ENCODE measurements around the gene SDK1. TPM values are rescaled to one million over a fixed set of nuclear protein-coding genes. Genes with fewer than 3 reads are reported as not detected.

The SDK1 gene
- total and polyA plus RNA-seq, 4 donors: 0.12 to 0.47 (median 0.36) TPM

DNA sequence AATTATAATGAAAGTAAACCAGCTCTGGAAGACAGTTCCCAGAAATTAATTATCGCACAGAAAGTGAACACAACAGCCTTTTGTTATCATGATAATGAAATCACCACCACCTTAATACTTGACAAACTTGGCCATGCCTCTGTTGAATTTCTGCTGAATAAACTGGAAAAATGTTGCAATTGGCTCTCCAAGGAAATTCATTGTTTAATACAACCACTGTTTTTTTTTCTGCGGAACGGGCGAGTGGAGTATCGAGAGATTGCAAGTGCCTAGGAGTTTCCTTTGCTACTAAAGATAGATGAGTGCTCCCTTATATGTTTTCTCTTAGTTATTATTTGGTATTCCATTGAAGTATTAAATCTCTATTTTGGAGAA, 657.0 kb downstream of the SDK1 start:
- 91% methylated on average over 5 of the region's 5 CpGs for WGBS
- Histone ChIP-seq H3K4me3 (ENCODE audit: low read depth in 1 of 3, low read length in 3 of 3) (no peak overlapping the region), H3K27me3 (ENCODE audit: control insufficient read depth in 4 of 4, insufficient read depth in 4 of 4, low read length in 3 of 4) (no peaks in the 10 kb centered on the region), H3K27ac (ENCODE audit: low read depth in 1 of 2, low read length in 2 of 2) (no peak overlapping the region), H3K4me1 (ENCODE audit: control insufficient read depth in 4 of 4, insufficient read depth in 4 of 4, low read length in 3 of 4) (no peaks in the 10 kb centered on the region), H3K9ac (ENCODE audit: low read depth in 1 of 2, low read length in 2 of 2) (no peak overlapping the region), H3K9me3 (ENCODE audit: control insufficient read depth in 4 of 4, low read length in 3 of 4) (peaks cover 0 to 3% (median 0%) of the 10 kb centered on the region in 4 donors), H3K36me3 (ENCODE audit: control insufficient read depth in 4 of 4, insufficient read depth in 3 of 4, low read depth in 1 of 4, low read length in 3 of 4) (no peaks in the 10 kb centered on the region)
- TF ChIP-seq YY1 (IDR thresholded peaks at IDR 0.05): no peak
- TF ChIP-seq, protein P1, sequence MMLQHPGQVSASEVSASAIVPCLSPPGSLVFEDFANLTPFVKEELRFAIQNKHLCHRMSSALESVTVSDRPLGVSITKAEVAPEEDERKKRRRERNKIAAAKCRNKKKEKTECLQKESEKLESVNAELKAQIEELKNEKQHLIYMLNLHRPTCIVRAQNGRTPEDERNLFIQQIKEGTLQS (IDR thresholded peaks at IDR 0.05): no peak
- no peak for TF ChIP-seq FOXA2 (IDR thresholded peaks at IDR 0.05)
- no peak for DNase-seq (ENCODE audit: low spot score)

DNA sequence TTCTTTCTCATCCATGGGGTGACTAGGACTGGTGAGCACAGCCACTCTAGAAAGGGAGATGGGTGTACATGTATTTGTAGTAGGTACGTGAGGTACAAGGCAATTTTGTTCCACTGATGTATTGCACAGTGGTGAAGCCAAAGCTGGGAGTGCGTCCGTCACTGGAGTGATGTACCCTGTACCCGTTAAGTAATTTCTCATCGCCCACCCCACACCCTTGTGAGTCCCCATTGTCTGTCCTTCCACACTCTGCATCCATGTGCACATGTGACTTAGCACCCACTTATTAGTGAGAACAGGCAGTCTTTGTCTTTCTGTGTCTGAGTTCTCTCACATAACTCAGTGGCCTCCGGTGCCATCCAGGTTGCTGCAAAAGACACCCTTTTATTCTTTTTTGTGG, 658.3 kb downstream of the SDK1 start:
- H3K27ac ChIP-seq (ENCODE audit: low read depth in 1 of 2, low read length in 2 of 2): no peak overlapping the region
- 95% methylated on average over 6 of the region's 6 CpGs for WGBS
- H3K9me3 ChIP-seq (ENCODE audit: control insufficient read depth in 4 of 4, low read length in 3 of 4): peaks cover 0 to 3% (median 0%) of the 10 kb centered on the region in 4 donors
- no peak overlapping the region for H3K4me3 ChIP-seq (ENCODE audit: low read depth in 1 of 3, low read length in 3 of 3)
- no peaks in the 10 kb centered on the region for H3K36me3 ChIP-seq (ENCODE audit: control insufficient read depth in 4 of 4, insufficient read depth in 3 of 4, low read depth in 1 of 4, low read length in 3 of 4)
- H3K27me3 ChIP-seq (ENCODE audit: control insufficient read depth in 4 of 4, insufficient read depth in 4 of 4, low read length in 3 of 4): no peaks in the 10 kb centered on the region
- DNase-seq (ENCODE audit: low spot score): no peak
- no peak for TF ChIP-seq SP1 (IDR thresholded peaks at IDR 0.05)
- TF ChIP-seq EGR1 (IDR thresholded peaks at IDR 0.05; ENCODE audit: low read depth in 2 of 2): no peak
- TF ChIP-seq, protein P1 (IDR thresholded peaks at IDR 0.05): no peak
- no peak for TF ChIP-seq FOXA1 (IDR thresholded peaks at IDR 0.05)
- no peak for TF ChIP-seq RXRA (IDR thresholded peaks at IDR 0.05)
- TF ChIP-seq NR2F2 (IDR thresholded peaks at IDR 0.05): no peak
- no peak for TF ChIP-seq HNF4A (conservative IDR thresholded peaks at IDR 0.05)
- TF ChIP-seq, protein P2, sequence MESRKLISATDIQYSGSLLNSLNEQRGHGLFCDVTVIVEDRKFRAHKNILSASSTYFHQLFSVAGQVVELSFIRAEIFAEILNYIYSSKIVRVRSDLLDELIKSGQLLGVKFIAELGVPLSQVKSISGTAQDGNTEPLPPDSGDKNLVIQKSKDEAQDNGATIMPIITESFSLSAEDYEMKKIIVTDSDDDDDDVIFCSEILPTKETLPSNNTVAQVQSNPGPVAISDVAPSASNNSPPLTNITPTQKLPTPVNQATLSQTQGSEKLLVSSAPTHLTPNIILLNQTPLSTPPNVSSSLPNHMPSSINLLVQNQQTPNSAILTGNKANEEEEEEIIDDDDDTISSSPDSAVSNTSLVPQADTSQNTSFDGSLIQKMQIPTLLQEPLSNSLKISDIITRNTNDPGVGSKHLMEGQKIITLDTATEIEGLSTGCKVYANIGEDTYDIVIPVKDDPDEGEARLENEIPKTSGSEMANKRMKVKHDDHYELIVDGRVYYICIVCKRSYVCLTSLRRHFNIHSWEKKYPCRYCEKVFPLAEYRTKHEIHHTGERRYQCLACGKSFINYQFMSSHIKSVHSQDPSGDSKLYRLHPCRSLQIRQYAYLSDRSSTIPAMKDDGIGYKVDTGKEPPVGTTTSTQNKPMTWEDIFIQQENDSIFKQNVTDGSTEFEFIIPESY (IDR thresholded peaks at IDR 0.05): no peak
- TF ChIP-seq, protein P3, sequence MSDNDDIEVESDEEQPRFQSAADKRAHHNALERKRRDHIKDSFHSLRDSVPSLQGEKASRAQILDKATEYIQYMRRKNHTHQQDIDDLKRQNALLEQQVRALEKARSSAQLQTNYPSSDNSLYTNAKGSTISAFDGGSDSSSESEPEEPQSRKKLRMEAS (IDR thresholded peaks at IDR 0.05): no peak
- no peak for TF ChIP-seq TAF1 (conservative IDR thresholded peaks at IDR 0.05)
- no peak for TF ChIP-seq RAD21 (IDR thresholded peaks at IDR 0.05)
- no peak for TF ChIP-seq HNF4G (IDR thresholded peaks at IDR 0.05)
- TF ChIP-seq JUND (IDR thresholded peaks at IDR 0.05): no peak
- TF ChIP-seq YY1 (IDR thresholded peaks at IDR 0.05): no peak
- TF ChIP-seq, protein P4, sequence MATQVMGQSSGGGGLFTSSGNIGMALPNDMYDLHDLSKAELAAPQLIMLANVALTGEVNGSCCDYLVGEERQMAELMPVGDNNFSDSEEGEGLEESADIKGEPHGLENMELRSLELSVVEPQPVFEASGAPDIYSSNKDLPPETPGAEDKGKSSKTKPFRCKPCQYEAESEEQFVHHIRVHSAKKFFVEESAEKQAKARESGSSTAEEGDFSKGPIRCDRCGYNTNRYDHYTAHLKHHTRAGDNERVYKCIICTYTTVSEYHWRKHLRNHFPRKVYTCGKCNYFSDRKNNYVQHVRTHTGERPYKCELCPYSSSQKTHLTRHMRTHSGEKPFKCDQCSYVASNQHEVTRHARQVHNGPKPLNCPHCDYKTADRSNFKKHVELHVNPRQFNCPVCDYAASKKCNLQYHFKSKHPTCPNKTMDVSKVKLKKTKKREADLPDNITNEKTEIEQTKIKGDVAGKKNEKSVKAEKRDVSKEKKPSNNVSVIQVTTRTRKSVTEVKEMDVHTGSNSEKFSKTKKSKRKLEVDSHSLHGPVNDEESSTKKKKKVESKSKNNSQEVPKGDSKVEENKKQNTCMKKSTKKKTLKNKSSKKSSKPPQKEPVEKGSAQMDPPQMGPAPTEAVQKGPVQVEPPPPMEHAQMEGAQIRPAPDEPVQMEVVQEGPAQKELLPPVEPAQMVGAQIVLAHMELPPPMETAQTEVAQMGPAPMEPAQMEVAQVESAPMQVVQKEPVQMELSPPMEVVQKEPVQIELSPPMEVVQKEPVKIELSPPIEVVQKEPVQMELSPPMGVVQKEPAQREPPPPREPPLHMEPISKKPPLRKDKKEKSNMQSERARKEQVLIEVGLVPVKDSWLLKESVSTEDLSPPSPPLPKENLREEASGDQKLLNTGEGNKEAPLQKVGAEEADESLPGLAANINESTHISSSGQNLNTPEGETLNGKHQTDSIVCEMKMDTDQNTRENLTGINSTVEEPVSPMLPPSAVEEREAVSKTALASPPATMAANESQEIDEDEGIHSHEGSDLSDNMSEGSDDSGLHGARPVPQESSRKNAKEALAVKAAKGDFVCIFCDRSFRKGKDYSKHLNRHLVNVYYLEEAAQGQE (IDR thresholded peaks at IDR 0.05): no peak
- TF ChIP-seq FOXA2 (IDR thresholded peaks at IDR 0.05): no peak
- TF ChIP-seq, protein P5, sequence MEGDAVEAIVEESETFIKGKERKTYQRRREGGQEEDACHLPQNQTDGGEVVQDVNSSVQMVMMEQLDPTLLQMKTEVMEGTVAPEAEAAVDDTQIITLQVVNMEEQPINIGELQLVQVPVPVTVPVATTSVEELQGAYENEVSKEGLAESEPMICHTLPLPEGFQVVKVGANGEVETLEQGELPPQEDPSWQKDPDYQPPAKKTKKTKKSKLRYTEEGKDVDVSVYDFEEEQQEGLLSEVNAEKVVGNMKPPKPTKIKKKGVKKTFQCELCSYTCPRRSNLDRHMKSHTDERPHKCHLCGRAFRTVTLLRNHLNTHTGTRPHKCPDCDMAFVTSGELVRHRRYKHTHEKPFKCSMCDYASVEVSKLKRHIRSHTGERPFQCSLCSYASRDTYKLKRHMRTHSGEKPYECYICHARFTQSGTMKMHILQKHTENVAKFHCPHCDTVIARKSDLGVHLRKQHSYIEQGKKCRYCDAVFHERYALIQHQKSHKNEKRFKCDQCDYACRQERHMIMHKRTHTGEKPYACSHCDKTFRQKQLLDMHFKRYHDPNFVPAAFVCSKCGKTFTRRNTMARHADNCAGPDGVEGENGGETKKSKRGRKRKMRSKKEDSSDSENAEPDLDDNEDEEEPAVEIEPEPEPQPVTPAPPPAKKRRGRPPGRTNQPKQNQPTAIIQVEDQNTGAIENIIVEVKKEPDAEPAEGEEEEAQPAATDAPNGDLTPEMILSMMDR (IDR thresholded peaks at IDR 0.05; ENCODE audit: low read depth, low read length, missing input control): no peak
- no peaks in the 10 kb centered on the region for H3K4me1 ChIP-seq (ENCODE audit: control insufficient read depth in 4 of 4, insufficient read depth in 4 of 4, low read length in 3 of 4)
- no peak overlapping the region for H3K9ac ChIP-seq (ENCODE audit: low read depth in 1 of 2, low read length in 2 of 2)

Data from liver (tissue), 9 donors.